Transverse colon (tissue), 4 donors: ENCODE results near the gene SAMD8.
"Not testable (repeated sequence)": the region's sequence is repeated elsewhere in the genome, so short reads cannot be mapped to it uniquely, and the experiment has no call there.

ENCODE experiments used
- CTCF ChIP-seq, 5 experiments: fragments of 200-600 bp in 3 of 5; fragments of 450-650 bp in 2 of 5; sonication (generic) in 3 of 5; IDR thresholded peaks; 1 replicate in 2 of 5; 2 replicates in 3 of 5; pipeline ENCODE4 v1.5.1; 2016 to 2017; ENCODE audit warnings: antibody characterized with exemption in 5 of 5, inconsistent platforms in 3 of 5, mild to moderate bottlenecking in 2 of 5, moderate library complexity in 1 of 5
- POLR2A ChIP-seq: fragments of 450-650 bp; IDR thresholded peaks from one replicate; pipeline ENCODE4 v1.6.1; 2016; ENCODE audit warnings: antibody characterized with exemption, mild to moderate bottlenecking, moderate library complexity
- POLR2AphosphoS5 ChIP-seq, 3 donors: sonication (generic); formaldehyde crosslinking; IDR thresholded peaks; one replicate each; pipeline ENCODE4 v1.6.1; 2016; ENCODE audit warnings: antibody characterized with exemption in 3 of 3

GRCh38 chr10:75206638-75207037 is 95.2 kb downstream of the SAMD8 start:
- TF ChIP-seq CTCF (IDR thresholded peaks at IDR 0.05); POLR2AphosphoS5 (IDR thresholded peaks at IDR 0.05); POLR2A: not testable (repeated sequence)
